OCI-LY7 (cell line): Measurements from ENCODE around the gene SPATA4.

Source experiments
- CTCF ChIP-seq: fragments of 200-600 bp; sonication (generic); conservative IDR thresholded peaks from 2 replicates; pipeline ENCODE4 v1.5.1; 2014; ENCODE audit warnings: mild to moderate bottlenecking, antibody characterized with exemption, low read length, moderate library complexity, mixed read lengths
- EZH2phosphoT487 ChIP-seq: fragments of 200-600 bp; sonication (generic); IDR thresholded peaks from 2 replicates; pipeline ENCODE4 v1.6.1; 2018; ENCODE audit warnings: low read depth, borderline replicate concordance, mild to moderate bottlenecking, mixed run types, antibody characterized with exemption, low read length, moderate library complexity, mixed read lengths

GRCh38 chr4:176236946-176237345, 41.6 kb upstream of the SPATA4 start:
- TF ChIP-seq CTCF (no peak), EZH2phosphoT487 (no peak)
